ENCODE results near the gene CTNNA3. TPM values are rescaled to one million over a fixed set of nuclear protein-coding genes. Genes with fewer than 3 reads are reported as not detected.

CTNNA3 gene
- total and polyA plus RNA-seq, 4 donors, result under 0.01 to 39.8 (median 0.09) TPM

- TF ChIP-seq, protein P1, sequence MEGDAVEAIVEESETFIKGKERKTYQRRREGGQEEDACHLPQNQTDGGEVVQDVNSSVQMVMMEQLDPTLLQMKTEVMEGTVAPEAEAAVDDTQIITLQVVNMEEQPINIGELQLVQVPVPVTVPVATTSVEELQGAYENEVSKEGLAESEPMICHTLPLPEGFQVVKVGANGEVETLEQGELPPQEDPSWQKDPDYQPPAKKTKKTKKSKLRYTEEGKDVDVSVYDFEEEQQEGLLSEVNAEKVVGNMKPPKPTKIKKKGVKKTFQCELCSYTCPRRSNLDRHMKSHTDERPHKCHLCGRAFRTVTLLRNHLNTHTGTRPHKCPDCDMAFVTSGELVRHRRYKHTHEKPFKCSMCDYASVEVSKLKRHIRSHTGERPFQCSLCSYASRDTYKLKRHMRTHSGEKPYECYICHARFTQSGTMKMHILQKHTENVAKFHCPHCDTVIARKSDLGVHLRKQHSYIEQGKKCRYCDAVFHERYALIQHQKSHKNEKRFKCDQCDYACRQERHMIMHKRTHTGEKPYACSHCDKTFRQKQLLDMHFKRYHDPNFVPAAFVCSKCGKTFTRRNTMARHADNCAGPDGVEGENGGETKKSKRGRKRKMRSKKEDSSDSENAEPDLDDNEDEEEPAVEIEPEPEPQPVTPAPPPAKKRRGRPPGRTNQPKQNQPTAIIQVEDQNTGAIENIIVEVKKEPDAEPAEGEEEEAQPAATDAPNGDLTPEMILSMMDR (IDR thresholded peaks at IDR 0.05; ENCODE audit: control extremely low read depth, extremely low read depth), result no peak
- no peaks in the 10 kb centered on the region for H3K4me1 ChIP-seq (ENCODE audit: control insufficient read depth in 5 of 5, insufficient read depth in 5 of 5, low read length in 5 of 5)
- H3K27me3 ChIP-seq (ENCODE audit: control insufficient read depth in 3 of 3, insufficient read depth in 3 of 3, low read length in 2 of 3), result no peaks in the 10 kb centered on the region
- no peak overlapping the region for H3K27ac ChIP-seq (ENCODE audit: low read depth in 1 of 2, low read length in 1 of 2)
- 74 to 92% methylated on average over 1 of the region's 1 CpG for WGBS, 2 donors
- H3K4me3 ChIP-seq, result no peak overlapping the region
- no peak for ATAC-seq (ENCODE audit: insufficient read depth, low FRiP score)
- no peaks in the 10 kb centered on the region for H3K36me3 ChIP-seq (ENCODE audit: control insufficient read depth in 4 of 4, insufficient read depth in 4 of 4, low read length in 4 of 4)
- no peak for DNase-seq
- H3K9ac ChIP-seq (ENCODE audit: insufficient read depth in 1 of 2, low read length in 2 of 2), result no peak overlapping the region
- no peaks in the 10 kb centered on the region for H3K9me3 ChIP-seq (ENCODE audit: control insufficient read depth in 4 of 4, insufficient read depth in 3 of 4, low read length in 3 of 4)
These were observed 1797.9 kb downstream of the CTNNA3 start for GRCh38 chr10:65898055-65898454.

GRCh38 chr10:65894961-65895360 is 1801.0 kb downstream of the CTNNA3 start:
- Histone ChIP-seq H3K9ac (ENCODE audit: insufficient read depth in 1 of 2, low read length in 2 of 2) (no peak overlapping the region), H3K27ac (ENCODE audit: low read depth in 1 of 2, low read length in 1 of 2) (no peak overlapping the region), H3K27me3 (ENCODE audit: control insufficient read depth in 3 of 3, insufficient read depth in 3 of 3, low read length in 2 of 3) (no peaks in the 10 kb centered on the region), H3K9me3 (ENCODE audit: control insufficient read depth in 4 of 4, insufficient read depth in 3 of 4, low read length in 3 of 4) (no peaks in the 10 kb centered on the region), H3K36me3 (ENCODE audit: control insufficient read depth in 4 of 4, insufficient read depth in 4 of 4, low read length in 4 of 4) (no peaks in the 10 kb centered on the region), H3K4me1 (ENCODE audit: control insufficient read depth in 5 of 5, insufficient read depth in 5 of 5, low read length in 5 of 5) (no peaks in the 10 kb centered on the region), H3K4me3 (no peak overlapping the region)
- TF ChIP-seq, protein P1 (IDR thresholded peaks at IDR 0.05; ENCODE audit: control extremely low read depth, extremely low read depth), result no peak
- 65 to 77% methylated on average over 7 of the region's 7 CpGs for WGBS, 2 donors
- ATAC-seq (ENCODE audit: insufficient read depth, low FRiP score), result no peak
- DNase-seq, result no peak

DNA sequence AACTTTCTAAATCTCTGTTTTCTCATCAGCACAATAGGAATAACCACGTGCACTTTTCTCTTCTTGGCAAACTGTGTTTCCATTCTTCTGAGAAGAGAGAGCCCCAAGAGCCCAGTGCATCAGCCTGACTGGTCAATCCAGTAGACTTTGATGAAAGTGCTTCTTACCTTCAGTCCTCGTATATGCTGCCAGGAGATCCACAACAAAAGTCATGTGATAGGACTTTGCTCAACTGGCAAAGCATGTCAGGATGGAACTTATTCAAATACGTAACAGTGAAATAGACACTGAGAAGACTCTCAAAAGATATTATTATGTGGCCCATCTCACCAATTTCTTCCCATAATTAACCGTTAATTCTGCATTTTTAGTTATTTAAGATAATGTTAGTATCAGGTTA is 1801.6 kb downstream of the CTNNA3 start:
- no peaks in the 10 kb centered on the region for H3K4me1 ChIP-seq (ENCODE audit: control insufficient read depth in 5 of 5, insufficient read depth in 5 of 5, low read length in 5 of 5)
- ATAC-seq (ENCODE audit: insufficient read depth, low FRiP score) (no peak), DNase-seq (no peak)
- H3K27me3 ChIP-seq (ENCODE audit: control insufficient read depth in 3 of 3, insufficient read depth in 3 of 3, low read length in 2 of 3), result no peaks in the 10 kb centered on the region
- H3K9ac ChIP-seq (ENCODE audit: insufficient read depth in 1 of 2, low read length in 2 of 2), result no peak overlapping the region
- H3K27ac ChIP-seq (ENCODE audit: low read depth in 1 of 2, low read length in 1 of 2), result no peak overlapping the region
- no peak overlapping the region for H3K4me3 ChIP-seq
- no peaks in the 10 kb centered on the region for H3K9me3 ChIP-seq (ENCODE audit: control insufficient read depth in 4 of 4, insufficient read depth in 3 of 4, low read length in 3 of 4)
- no peaks in the 10 kb centered on the region for H3K36me3 ChIP-seq (ENCODE audit: control insufficient read depth in 4 of 4, insufficient read depth in 4 of 4, low read length in 4 of 4)
- WGBS, 2 donors, result 84 to 86% methylated on average over 4 of the region's 4 CpGs
- TF ChIP-seq, protein P1 (IDR thresholded peaks at IDR 0.05; ENCODE audit: control extremely low read depth, extremely low read depth), result no peak

DNA sequence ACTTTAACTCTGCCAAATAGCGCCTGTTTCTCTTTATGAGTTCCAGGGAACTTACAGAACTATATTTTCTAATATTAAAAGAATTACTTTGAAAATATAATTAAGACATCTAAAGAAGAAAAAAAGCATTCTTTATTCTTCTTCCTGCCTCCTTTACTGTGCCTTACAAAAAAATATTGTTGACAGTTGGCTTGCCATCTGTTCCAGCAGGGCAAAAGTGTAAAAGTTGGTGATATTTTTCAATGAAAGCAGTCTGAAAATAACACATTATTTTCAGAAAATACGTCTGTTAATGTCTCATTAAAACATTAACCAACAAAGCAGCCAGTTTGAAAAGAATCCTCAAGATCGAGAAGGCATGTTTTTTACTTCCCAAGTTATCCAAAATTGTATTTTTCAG is 1802.3 kb downstream of the CTNNA3 start:
- 78 to 79% methylated on average over 3 of the region's 3 CpGs for WGBS, 2 donors
- no peak for ATAC-seq (ENCODE audit: insufficient read depth, low FRiP score)
- TF ChIP-seq, protein P1 (IDR thresholded peaks at IDR 0.05; ENCODE audit: control extremely low read depth, extremely low read depth), result no peak
- DNase-seq, result no peak
- H3K27ac ChIP-seq (ENCODE audit: low read depth in 1 of 2, low read length in 1 of 2), result no peak overlapping the region
- peaks cover 0 to under 1% (median 0%) of the 10 kb centered on the region in 4 donors for H3K9me3 ChIP-seq (ENCODE audit: control insufficient read depth in 4 of 4, insufficient read depth in 3 of 4, low read length in 3 of 4)
- H3K27me3 ChIP-seq (ENCODE audit: control insufficient read depth in 3 of 3, insufficient read depth in 3 of 3, low read length in 2 of 3), result no peaks in the 10 kb centered on the region
- H3K4me3 ChIP-seq, result no peak overlapping the region
- H3K36me3 ChIP-seq (ENCODE audit: control insufficient read depth in 4 of 4, insufficient read depth in 4 of 4, low read length in 4 of 4), result no peaks in the 10 kb centered on the region
- H3K9ac ChIP-seq (ENCODE audit: insufficient read depth in 1 of 2, low read length in 2 of 2), result no peak overlapping the region
- no peaks in the 10 kb centered on the region for H3K4me1 ChIP-seq (ENCODE audit: control insufficient read depth in 5 of 5, insufficient read depth in 5 of 5, low read length in 5 of 5)
